ENCODE measurements around the gene SUPT6H.

- TF ChIP-seq POLR2A (IDR thresholded peaks at IDR 0.05) (no peak), CTCF (IDR thresholded peaks at IDR 0.05) (no peak)
Observed at GRCh38 chr17:28726226-28726626, 64.2 kb downstream of the SUPT6H start, which contains the start of gene TLCD1.
